OCI-M2 (cell line): ENCODE data around the gene CCL3.
"Not testable (repeated sequence)": the region's sequence is repeated elsewhere in the genome, so short reads cannot be mapped to it uniquely, and the experiment has no call there.

Experiments
- DNase-seq: peaks from one replicate; lab custom pipeline; 2025; ENCODE audit not compliant: unreplicated experiment; lab: John Stamatoyannopoulos, UW

The CCL3 gene

DNA sequence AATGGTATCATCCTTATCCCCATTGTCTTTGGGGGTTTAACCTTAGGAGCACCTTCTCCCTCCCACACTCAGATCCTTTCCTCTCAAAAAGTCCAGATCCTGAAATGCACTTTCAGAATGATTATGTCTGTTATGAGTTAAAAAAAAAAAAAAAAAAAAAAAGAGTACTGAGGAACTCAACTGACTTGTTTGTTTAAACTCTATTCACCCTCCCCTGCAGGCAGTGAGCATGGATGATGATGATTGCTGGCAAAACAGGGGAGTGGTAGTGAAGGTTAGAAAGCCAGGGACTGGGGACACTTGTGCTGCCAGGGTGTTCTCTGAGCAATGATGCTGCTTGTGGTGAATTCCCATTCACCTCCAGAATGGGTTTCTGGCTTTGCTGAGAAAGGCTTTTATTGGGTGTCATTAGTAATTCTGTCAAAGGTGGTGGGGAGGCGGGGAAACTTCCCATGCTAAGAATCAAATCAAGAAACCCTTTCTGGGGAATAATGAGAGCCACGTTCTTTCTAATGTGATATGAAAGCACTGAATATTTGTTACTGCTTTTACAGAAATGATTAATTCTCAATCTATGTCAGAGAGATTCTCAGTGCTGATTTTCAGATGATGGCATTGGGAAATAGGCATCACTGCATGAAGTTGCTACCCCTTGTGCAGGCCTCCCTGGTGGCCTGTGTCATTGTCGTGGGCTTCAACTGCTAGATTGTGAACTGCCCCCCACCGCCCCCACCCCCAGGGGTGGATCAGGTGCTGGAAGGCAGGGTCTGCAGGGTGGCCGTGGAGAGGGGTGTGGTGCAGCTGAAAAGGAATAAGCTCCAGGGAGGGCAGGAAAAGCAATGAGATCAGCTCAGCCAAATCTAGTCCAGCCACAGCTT, 27.8 kb upstream of the CCL3 start:
- DNase-seq: no peak

DNA sequence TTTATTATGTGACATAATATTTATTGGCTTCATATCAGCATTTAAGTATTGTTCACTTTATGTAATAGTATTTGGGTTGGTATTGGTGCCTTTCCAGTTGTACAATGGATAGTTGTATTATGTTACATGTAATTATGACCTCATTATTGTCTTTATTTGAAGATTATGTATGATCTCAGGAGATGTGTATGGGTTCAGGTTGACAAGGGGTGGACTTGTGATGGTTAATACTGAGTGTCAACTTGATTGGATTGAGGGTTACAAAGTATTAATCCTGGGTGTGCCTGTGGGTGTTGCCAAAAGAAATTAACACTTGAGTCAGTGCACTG, 25.7 kb upstream of the CCL3 start:
- not testable (repeated sequence) for DNase-seq

DNA sequence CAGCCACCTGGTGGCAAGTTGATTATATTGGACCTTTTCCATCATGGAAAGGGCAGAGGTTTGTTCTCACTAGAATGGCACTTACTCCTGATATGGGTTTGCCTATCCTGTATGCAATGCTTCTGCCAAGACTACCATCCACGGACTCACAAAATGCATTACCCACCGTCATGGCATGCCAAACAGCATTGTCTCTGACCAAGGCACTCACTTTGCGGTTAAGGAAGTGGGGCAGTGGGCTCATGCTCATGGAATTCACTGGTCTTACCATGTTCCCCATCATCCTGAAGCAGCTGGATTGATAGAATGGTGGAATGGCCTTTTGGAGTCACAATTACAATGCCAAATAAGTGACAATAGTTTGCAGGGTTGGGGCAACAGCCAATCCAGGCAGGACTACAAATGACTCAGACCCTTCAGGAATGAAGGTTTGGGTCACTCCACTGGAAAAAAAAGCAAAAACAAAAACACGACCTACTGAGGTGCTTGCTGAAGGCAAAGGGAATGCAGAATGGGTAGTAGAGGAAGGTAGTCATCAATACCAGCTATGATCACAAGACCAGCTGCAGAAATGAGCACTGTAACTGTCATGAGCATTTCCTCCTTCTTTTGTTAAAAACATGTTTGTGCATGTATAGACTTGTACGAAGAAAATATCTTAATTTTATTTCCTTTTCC, 25.2 kb upstream of the CCL3 start:
- not testable (repeated sequence) for DNase-seq

DNA sequence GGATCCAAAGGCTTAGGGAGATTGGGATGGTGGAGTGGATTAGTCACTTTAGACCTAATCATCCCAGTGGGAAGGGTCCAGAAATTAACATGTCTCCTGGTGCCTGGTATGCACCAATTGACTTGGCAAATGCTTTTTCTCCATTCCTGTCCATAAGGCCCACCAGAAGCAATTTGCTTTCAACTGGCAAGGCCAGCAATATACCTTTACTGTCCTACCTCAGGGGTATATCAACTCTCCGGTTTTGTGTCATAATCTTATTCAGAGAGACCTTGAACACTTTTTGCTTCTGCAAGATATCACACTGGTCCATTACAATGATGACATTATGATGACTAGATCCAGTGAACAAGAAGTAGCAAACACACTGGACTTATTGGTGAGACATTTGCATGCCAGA, 23.2 kb upstream of the CCL3 start:
- DNase-seq: not testable (repeated sequence)

DNA sequence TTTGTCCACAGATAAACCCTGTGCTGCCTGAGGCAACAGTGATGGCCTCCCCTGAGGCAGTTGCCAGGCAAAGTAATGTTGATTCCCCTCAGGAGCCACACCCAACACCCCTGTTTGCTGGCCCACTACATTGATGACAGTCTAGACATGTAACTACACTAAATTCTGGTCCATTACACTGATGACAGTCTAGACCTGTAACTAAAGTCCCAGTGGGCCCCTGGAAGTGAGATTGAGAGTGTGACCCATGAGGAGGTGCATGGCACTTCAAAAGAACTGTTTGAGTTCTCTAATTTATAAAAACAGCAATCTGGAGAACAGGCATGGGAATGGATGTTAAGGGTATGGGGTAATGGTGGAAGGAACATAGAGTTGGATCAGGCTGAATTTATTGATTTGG, 22.6 kb upstream of the CCL3 start:
- DNase-seq: no peak

DNA sequence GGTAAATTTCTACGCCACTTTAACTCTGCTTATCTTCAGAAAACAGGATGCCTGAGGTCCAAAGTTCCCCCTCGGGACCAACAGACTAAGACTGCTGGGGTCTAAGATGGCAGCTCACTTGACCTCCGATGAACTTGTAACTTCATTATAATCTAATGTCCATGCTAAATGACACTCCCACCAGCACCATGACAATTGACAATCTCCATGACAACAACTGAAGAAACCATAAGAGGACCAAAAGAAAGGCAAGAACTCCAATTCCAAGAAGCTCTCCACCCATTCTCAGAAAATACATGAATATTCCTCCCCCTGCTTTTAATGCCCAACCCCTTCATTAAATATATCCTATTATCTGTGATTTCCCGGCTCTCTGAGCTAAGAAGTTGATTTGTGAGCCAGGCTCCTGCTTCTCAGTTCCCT, 21.1 kb upstream of the CCL3 start:
- no peak for DNase-seq

DNA sequence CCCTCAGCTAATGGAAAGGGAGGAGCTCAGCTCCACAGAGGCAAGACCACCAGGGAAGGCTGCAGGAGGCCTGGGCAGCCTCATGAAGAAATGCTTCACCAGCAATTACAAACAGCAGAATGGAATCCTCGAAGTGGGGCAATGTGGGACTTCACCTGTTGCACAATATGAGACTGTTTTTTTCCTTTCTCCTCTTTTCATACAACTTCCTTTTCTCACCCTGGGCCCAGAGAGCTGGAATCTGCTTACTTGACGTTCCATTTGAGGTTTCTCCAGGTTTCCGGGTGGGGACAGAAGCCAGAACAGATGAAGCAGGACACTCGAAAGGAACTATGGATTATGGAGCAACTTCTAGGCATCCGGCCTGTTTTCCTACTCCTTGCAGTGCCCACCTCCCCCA, 18.3 kb upstream of the CCL3 start:
- not testable (repeated sequence) for DNase-seq

DNA sequence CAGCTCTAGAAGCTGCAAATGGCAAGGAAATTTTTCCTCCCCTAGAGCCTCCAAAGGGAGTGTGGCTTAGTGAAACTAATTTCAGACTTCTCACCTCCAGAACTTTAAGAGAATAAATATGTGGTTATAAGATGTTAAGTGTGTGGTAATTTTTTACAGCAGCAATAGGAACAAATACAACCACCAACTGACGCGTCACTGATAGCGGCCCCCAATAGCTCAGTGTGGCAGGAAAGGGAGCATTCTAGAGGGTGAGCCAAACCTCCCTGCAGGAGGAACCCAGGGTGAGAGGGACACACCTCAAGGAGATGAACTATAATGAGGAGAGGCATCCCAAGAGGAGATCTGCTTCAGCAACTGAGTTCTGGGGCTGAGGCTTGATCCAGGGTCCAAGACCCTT, 17.7 kb upstream of the CCL3 start:
- DNase-seq: no peak

DNA sequence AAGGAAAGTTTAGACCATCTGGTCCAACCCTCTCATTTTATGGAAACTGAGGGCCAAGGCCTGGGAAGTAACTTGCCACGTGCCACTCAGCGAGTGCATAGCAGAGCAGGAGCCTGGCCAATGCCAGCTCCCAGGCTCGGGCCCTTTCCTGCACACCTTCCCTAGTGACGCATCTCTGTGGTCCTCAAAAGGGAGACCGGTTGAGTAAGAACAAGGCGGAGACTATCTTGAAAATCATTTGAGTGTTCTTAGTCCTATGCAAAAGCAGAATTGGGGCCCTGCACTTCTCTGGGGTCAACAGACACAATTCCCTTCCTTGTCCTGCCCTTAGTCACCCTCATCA, 16.5 kb upstream of the CCL3 start:
- no peak for DNase-seq

DNA sequence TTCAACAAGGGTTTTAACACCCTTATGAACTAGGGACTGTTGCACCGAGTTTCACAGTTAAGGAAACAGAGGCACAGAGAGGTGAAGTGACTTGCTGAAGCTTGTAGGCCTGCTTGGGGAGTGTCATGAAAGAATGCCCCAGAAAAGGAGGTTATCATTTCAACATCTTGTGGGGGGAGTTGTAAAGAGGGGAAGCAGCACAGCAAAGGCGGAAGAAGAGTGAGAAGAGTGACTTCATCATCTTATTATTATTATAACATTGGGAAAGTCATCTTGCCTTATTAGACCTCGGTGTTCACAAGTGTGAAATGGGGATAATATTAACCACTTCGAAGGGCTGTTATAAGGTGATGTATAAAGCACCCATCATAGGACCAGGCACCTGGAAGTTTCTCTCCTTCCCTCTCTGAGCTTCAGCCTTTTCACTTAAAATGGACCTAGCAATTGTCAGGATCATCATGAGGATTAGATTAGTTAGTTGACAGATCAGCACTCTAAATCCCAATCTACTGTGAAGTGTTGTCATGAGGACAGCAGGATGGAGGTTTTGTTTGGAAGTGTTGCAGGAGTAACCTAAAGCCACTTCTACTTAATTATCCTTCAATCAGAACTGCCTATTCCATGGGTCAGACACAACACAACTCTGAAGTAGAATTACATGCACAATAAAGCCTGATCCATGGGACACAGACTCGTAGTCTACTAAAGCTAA, 16.0 kb upstream of the CCL3 start:
- DNase-seq: no peak

DNA sequence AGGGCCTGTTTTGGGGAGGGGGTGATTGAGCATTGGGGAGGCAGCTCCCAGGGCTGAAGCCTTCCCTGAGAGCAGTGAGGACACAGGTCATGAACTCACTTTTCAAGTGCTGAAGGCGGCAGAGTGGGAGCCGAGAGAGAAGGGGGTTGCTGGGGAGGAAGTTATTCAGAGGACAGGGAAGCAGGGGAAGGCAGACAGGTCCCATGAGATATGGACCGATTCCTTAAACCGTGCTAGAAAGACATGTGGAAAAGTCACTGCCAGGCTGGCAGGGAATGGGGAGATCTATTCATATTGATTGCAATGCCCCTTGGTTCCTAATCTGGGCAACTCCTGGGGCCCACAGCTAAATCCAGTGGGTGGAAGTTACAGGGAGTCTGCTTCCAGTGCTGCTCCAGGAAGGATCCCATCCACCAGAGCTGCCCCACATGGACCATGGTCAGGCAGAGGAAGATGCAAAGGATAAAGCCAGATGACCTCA, 14.8 kb upstream of the CCL3 start:
- no peak for DNase-seq

DNA sequence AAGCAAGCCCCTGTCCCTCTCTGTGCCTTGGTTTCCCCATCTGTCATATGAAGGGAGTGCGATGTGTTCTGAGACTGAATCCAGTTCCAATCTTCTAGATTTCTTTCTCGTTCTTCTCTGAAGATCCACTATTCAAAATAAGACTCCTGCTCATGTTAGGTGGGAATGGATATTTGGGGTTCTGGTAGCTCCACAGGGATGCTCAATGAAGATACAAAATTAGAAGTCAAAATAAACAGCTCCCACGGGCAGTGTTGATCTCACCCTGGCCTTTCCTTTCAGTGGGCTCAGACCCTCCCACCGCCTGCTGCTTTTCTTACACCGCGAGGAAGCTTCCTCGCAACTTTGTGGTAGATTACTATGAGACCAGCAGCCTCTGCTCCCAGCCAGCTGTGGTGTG, 14.3 kb upstream of the CCL3 start:
- DNase-seq: not testable (repeated sequence)

DNA sequence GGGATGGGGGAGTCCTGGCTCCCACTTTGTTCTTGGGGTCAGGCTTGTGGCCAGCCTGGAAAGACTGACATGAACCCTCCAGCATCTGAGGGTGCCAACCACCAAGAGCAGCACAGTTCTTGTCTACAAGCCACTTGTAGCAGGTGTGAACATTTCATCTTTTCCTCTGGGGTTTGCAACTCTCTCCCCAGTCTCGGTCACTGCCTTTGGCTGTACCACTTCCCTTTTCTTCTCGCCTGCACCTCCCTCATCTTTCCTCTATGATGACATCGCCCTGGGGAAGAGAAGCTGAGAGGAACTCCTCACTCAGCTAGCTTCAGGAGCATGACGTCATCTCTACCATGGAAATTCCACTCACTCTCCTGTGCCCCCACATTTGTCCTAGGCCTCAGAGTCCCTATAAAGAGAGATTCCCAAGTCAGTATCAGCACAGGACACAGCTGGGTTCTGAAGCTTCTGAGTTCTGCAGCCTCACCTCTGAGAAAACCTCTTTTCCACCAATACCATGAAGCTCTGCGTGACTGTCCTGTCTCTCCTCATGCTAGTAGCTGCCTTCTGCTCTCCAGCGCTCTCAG, 13.5 kb upstream of the CCL3 start, which contains the start of gene CCL4:
Gene CCL4 (plus strand): TSS at position 427 of the 575 bp plus-strand sequence. CDS start 79 bp downstream, at position 506.
- not testable (repeated sequence) for DNase-seq

DNA sequence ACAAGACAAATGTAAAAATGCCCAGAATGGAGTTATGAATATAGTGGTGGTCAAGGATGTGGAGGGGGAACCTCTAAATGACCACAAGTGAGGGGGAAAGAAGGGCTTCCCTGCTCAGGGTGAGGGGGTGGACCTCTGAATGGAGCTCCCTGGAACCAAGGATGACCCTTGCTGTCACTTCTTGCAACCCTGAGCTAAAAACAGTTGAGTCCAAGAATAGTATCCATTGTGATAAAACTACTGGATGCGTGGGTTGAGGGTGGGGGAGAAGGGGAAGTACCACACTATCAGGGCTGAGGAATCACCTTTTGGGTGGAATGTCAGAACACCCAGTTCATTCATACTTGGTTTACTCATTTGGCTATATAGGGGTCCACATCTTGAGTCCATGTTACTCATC, 9.1 kb upstream of the CCL3 start:
- DNase-seq: not testable (repeated sequence)

DNA sequence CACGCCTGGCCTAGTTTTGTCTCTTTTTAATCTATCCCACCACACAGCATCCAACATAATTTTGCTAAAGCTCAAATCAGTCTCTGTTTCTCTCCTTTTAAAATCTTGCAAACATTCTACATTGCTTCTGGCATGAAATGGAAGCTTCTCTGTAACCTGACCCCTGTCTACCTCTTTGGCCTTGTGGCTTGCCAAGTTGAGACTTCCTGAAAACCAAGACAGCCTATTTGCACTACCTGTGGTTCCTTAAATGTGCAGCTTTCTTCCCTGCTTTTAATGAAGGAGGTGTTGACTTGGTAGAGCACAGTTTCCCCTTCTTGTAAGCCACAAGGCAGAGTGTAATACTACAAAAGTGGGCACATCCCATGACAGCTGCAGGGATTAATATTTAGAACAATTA, 6.0 kb upstream of the CCL3 start:
- no peak for DNase-seq

DNA sequence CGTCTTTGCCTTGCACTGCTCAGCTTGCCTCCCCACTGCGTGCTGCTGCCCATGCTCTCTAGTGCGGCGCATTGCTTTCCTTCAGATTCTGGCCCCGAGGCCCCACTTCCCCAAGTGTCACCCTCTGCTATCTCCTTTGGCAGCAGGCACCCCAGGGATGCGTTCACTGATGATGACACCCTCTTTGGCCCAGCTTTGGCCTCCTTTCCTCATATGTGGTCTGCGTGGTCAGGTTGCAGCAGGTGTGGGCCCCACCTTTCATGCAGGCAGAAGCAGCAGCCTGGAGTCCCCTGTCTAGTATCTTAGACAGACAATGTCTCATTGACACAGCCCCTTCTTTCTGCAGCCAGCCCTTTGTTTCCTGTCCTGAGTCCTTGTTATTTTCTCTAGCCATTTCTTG, 4.8 kb upstream of the CCL3 start:
- no peak for DNase-seq

DNA sequence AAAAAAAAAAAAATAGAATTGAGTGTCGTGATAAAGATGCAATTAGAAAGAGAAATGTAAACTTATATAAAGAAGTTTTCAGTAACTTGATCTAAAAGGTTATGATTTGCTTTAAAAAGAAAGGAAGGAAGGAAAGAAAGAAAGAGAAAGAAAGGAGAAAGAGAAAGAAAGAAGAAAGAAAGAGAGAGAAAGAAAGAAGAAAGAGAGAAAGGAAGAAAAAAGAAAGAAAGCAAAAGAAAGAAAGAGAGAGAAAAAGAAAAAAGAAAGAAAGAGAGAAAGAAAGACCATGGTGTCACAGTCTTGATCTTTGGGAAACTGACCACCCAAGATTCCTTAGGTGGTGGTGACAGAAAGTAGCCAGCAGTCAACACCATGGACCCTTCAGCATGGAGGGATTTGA, 4.3 kb upstream of the CCL3 start:
- no peak for DNase-seq

DNA sequence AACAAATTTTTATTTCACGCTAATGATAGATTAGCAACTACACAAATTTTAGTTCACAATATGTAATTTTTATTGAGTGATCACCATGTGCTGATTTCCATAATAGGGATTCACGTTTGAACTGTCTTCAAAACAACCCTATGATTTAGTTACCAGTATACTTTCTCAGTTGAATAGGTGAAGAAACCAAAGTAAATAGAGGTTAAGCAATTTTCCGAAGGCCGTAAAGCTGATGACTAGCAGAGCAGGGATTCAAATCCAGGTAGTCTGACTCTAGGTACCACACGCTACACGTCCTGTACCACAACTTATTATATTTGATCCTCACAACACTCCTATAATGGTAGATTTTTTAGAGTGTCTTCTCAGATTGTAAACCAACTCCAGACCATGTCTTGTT, 2.8 kb upstream of the CCL3 start:
- not testable (repeated sequence) for DNase-seq

DNA sequence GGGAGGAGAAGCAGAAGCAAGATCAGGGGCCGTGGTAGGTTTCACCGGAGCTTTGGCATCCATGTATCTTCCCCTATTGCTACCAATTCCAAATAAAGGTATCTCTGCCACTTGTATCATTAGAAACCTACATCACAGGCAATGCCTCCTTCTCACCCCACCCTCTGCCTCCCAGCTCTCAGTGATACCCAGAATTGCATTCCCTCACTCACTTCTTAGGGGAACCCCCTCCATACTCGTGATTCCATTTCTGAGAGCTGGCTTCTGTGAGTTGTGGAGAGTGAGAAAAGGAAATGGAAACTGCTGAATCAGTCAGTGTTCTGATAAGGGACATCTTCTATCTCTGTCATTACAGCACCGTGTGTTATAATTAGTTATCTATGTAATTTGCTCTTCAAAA, 2.3 kb upstream of the CCL3 start:
- no peak for DNase-seq

DNA sequence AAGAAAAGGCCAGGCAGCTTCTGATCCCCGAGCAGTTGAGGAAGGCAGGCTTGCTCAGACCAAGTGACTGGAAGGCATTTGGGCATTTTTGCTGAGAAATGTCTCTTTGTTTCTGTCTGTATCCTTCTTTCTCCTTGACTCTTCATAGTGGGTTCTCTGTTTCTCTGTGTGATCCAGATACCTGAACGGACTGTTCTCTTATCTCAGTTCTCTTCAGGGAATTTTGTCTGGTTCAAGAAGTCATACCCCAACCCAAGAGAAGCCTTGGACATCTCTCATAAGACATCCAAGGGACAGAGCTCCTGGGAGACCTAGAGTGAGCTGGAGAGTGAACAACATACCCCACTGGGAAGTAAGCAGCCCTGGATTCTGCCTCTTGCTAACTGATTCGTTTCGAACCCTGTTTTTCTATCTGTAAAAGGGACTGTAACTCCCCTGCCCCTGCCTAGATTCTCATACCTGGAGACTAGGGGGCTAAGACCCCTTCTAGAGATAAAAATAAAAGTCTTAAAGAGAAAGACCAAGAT, 541 bp downstream of the CCL3 start:
- DNase-seq: no peak

DNA sequence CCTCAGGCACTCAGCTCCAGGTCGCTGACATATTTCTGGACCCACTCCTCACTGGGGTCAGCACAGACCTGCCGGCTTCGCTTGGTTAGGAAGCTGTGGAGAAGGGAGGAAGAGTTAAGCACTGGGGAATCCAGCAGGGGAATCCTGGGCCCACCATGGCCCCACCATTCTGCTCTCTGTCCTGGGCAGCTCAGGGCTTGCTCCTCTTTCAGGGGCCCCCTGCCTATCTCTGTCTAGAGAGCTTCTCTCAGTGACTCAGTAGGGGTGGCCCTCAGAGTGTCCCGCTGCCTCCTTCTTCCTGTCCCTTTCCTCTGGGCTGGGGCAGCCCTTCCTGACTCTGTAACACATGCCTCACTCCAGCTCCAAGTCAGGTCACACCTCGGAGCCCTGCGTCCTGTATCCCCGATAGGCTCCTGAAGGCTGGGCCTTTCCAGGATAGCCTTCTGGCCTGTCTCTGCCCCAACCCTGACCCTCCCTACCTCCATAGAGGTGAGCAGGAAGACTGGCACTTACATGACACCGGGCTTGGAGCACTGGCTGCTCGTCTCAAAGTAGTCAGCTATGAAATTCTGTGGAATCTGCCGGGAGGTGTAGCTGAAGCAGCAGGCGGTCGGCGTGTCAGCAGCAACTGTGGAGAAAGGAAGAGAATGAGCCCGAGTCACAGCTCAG, 1.1 kb downstream of the CCL3 start:
- no peak for DNase-seq
